HepG2 (cell line): ENCODE results near the gene CALCR. TPM values are rescaled to one million over a fixed set of nuclear protein-coding genes. Genes with fewer than 3 reads are reported as not detected.

Experiments
- ATAC-seq: fragments of 200-7000 bp; cut with Tn5 transposase; 3 replicates; pipeline ENCODE4 v1.9.1; 2020; ENCODE audit warnings: mild to moderate bottlenecking, moderate library complexity
- BruUV-seq: library from RNA; stranded (reverse); fragments of 400-500 nt; replicated peaks from 2 replicates; lab custom pipeline; 2021; lab: Mats Ljungman, UMichigan
- CTCF ChIA-PET: fragments of 300-600 bp; formaldehyde crosslinking; extraction: SDS; loops from one replicate; lab custom pipeline; 2021; ENCODE audit warnings: low total read pairs, inconsistent platforms, low intra/inter-chr PET ratio; lab: Yijun Ruan, JAX
- POLR2A ChIA-PET: fragments of 350-600 bp; sonication (Branson Sonifier 250); formaldehyde crosslinking; loops from one replicate; lab custom pipeline; 2020; ENCODE audit warnings: antibody characterized with exemption, inconsistent platforms; lab: Yijun Ruan, JAX
- DNase-seq: peaks from one replicate; pipeline ENCODE4 v3.0.0-alpha.2; 2015; ENCODE audit warnings: low spot score
- FAIRE-seq: peaks from 3 replicates; lab custom pipeline; 2011; peaks lifted over from hg19 to GRCh38; lab: Jason Lieb, UNC
- H2AFZ ChIP-seq: one replicate; pipeline ENCODE4 v1.6.1; 2011; ENCODE audit warnings: low read length, inconsistent platforms
- H3K27ac ChIP-seq: fragments of 300-600 bp; 3 replicates; pipeline ENCODE4 v1.8.0; 2011; ENCODE audit warnings: mixed run types, mild to moderate bottlenecking, mixed read lengths, low read length, inconsistent platforms; ENCODE audit not compliant: insufficient read depth; ENCODE audit errors: extremely low read length
- H3K27me3 ChIP-seq, 2 experiments: fragments of 200-600 bp in 1 of 2; 2 replicates in 1 of 2; 3 replicates in 1 of 2; pipeline versions ENCODE4 v1.6.0 to v1.8.0; 2011; ENCODE audit warnings: low read length in 2 of 2, mild to moderate bottlenecking in 2 of 2, moderate library complexity in 2 of 2, inconsistent platforms in 1 of 2; ENCODE audit not compliant: insufficient read depth in 2 of 2, control insufficient read depth in 1 of 2
- H3K36me3 ChIP-seq, 2 experiments: fragments of 200-600 bp in 1 of 2; replicated peaks in 1 of 2; 2 replicates in 1 of 2; 3 replicates in 1 of 2; pipeline versions ENCODE4 v1.5.1 to v1.8.0; 2011; ENCODE audit warnings: low read length in 2 of 2, inconsistent platforms in 1 of 2; ENCODE audit not compliant: insufficient read depth in 2 of 2, control insufficient read depth in 1 of 2
- H3K4me1 ChIP-seq: 2 replicates; pipeline ENCODE4 v1.5.1; 2012; ENCODE audit warnings: low read length, inconsistent platforms; ENCODE audit not compliant: insufficient read depth
- H3K4me2 ChIP-seq: 2 replicates; pipeline ENCODE4 v1.6.0; 2011; ENCODE audit warnings: low read depth, low read length, inconsistent platforms
- H3K4me3 ChIP-seq, 3 experiments: fragments of 200-600 bp in 1 of 3; sonication (generic), shearing (Covaris generic) in 1 of 3; replicated peaks in 1 of 3; 2 replicates each; pipeline ENCODE4 v1.5.1; 2011 to 2016; ENCODE audit warnings: low read length in 3 of 3, inconsistent platforms in 2 of 3, low read depth in 2 of 3, mild to moderate bottlenecking in 2 of 3, control low read depth in 1 of 3, mixed read lengths in 1 of 3; ENCODE audit not compliant: insufficient read depth in 1 of 3
- H3K79me2 ChIP-seq: one replicate; pipeline ENCODE4 v1.6.1; 2011; ENCODE audit warnings: low read length, inconsistent platforms; ENCODE audit not compliant: insufficient read depth
- H3K9ac ChIP-seq: 2 replicates; pipeline ENCODE4 v1.6.0; 2011; ENCODE audit warnings: mild to moderate bottlenecking, low read depth, low read length, inconsistent platforms; ENCODE audit not compliant: insufficient read depth
- H3K9me3 ChIP-seq: 2 replicates; pipeline ENCODE4 v1.5.1; 2012; ENCODE audit warnings: mild to moderate bottlenecking, low read length
- H4K20me1 ChIP-seq: 2 replicates; pipeline ENCODE4 v1.6.0; 2011; ENCODE audit warnings: inconsistent platforms, mild to moderate bottlenecking, low read length, moderate library complexity; ENCODE audit not compliant: insufficient read depth
- BORCS8-MEF2B ChIP-seq: sonication (generic); formaldehyde crosslinking; IDR thresholded peaks from 2 replicates; pipeline ENCODE4 v1.8.0; 2022; ENCODE audit warnings: mild to moderate bottlenecking, missing genetic modification reagents
- MBD4 ChIP-seq: IDR thresholded peaks from 2 replicates; pipeline ENCODE4 v1.6.1; 2012; ENCODE audit warnings: low read length, inconsistent platforms, borderline replicate concordance
- REST ChIP-seq, 2 experiments: IDR thresholded peaks; 2 replicates each; pipeline ENCODE4 v1.6.1; 2011 to 2012; ENCODE audit warnings: low read length in 2 of 2, borderline replicate concordance in 1 of 2, low read depth in 1 of 2, mild to moderate bottlenecking in 1 of 2, moderate library complexity in 1 of 2
- ZNF383 ChIP-seq: sonication (generic); formaldehyde crosslinking; IDR thresholded peaks from 2 replicates; pipeline ENCODE4 v1.4.0; 2020; ENCODE audit warnings: missing genetic modification reagents, mild to moderate bottlenecking, borderline replicate concordance
- ZNF432 ChIP-seq: sonication (generic); formaldehyde crosslinking; IDR thresholded peaks from 2 replicates; pipeline ENCODE4 v1.5.0; 2020; ENCODE audit warnings: missing genetic modification reagents, mild to moderate bottlenecking, borderline replicate concordance
- ZNF639 ChIP-seq: conservative IDR thresholded peaks from 2 replicates; pipeline ENCODE4 v1.6.1; 2018; ENCODE audit warnings: missing genetic modification reagents
- ZNF7 ChIP-seq: IDR thresholded peaks from 2 replicates; pipeline ENCODE4 v1.6.1; 2016; ENCODE audit warnings: missing biosample characterization, missing genetic modification reagents
- ZNF816 ChIP-seq: sonication (generic); formaldehyde crosslinking; IDR thresholded peaks from 2 replicates; pipeline ENCODE4 v1.8.0; 2022; ENCODE audit warnings: missing genetic modification reagents, mild to moderate bottlenecking, borderline replicate concordance
- WGBS: methylation state at CpG from one replicate; pipeline ENCODE4 v1.1.6; 2017; ENCODE audit warnings: low lambda C conversion rate; 5-methylcytosine and 5-hydroxymethylcytosine counted together
- in situ Hi-C: cut with HindIII; loops from 2 replicates; pipeline ENCODE4 v1.10.0; 2017; ENCODE audit warnings: low pct_unique_long_range_greater_than_20kb; ENCODE audit not compliant: extremely low pct_ligation_motif_present
- intact Hi-C: fragments of 100-400 bp; cut with micrococcal nuclease; formaldehyde crosslinking; loops from one replicate; pipeline ENCODE4 v1.10.0; 2022; ENCODE audit not compliant: unreplicated experiment
- polyA plus RNA-seq, 8 experiments: library from polyadenylated mRNA; depleted of rRNA in 3 of 8; stranded (reverse) in 7 of 8; unstranded in 1 of 8; fragments of >200 nt; fragmentation: Illumina TruSeq in 4 of 8; extraction: Trizol in 4 of 8; gene quantifications; 2 replicates each; pipeline versions ENCODE4 v1.2.1 to v1.2.3, GENCODE V29; 2011 to 2016; ENCODE audit warnings: low read depth in 4 of 8, missing spikeins in 1 of 8, mixed read lengths in 1 of 8; ENCODE audit not compliant: insufficient read depth in 1 of 8
- total RNA-seq, 5 experiments: library from RNA; depleted of rRNA; stranded (reverse); fragments of >200 nt; fragmentation: Illumina TruSeq; extraction: Trizol; gene quantifications; 2 replicates each; pipeline ENCODE4 v1.2.3, GENCODE V29; 2016; ENCODE audit warnings: low read depth in 1 of 5
- TF ChIP-seq, protein P1 (sequence below): sonication (generic); formaldehyde crosslinking; IDR thresholded peaks from 2 replicates; pipeline ENCODE4 v1.5.0; 2020; ENCODE audit warnings: mild to moderate bottlenecking, missing genetic modification reagents, borderline replicate concordance
- TF ChIP-seq, protein P2 (sequence below): sonication (generic); formaldehyde crosslinking; IDR thresholded peaks from 2 replicates; pipeline ENCODE4 v1.8.0; 2022; ENCODE audit warnings: missing genetic modification reagents, low read depth, mild to moderate bottlenecking, borderline replicate concordance

The CALCR gene
- total and polyA plus RNA-seq, 2 of the 13 experiments (the other 11 are each of a cell fraction or from before 2014, with no cell fraction given): not detected

DNA sequence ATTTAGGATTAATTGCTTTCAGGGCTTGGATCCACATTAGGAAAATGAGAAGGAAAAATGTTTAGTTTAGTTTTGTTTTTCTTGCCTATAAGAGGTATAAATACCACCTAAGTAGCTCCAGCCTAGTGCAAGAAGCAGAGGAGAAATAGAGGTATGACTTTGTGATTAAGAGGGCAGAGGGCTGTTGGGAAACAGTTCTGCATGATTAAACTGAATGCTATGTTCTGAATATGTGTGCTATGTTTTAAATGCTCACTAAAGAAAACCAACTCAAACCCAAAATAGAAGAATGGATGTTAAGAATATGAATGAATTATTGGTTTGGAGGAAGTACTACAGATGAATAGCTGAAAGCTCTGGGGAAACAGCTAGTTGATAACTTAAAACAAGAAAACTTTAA, 7.6 kb downstream of the CALCR start:
- POLR2A ChIA-PET: no interaction called here
- H3K79me2 ChIP-seq: no peaks in the 10 kb centered on the region
- no TSS peak for BruUV-seq

DNA sequence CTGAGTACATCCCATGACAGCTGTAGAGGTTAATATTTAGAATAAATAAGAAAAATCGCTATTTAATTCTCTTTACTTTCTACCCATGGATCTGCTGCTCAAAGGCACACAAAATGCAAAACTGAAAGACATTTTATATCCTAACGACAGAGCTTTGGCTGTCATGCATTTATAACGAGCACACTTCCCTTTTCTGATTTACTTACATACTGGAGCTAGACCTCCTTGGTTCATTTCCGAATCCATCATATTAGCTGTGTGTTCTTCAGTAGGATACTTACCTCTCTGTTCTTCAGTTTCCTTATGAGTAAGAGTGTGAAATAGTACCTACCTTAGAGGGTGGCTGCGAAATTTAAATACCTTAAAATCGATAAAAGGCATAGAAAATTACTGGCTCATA, 10.9 kb downstream of the CALCR start:
- WGBS: 8% methylated on average over 6 of the region's 6 CpGs
- no TSS peak for BruUV-seq
- Histone ChIP-seq H3K36me3 (no peaks in the 10 kb centered on the region), H3K27me3 (no peaks in the 10 kb centered on the region), H3K4me3 (no peak overlapping the region), H3K4me2 (no peak overlapping the region), H2AFZ (no peak overlapping the region), H3K9ac (no peak overlapping the region), H4K20me1 (no peaks in the 10 kb centered on the region), H3K4me1 (no peaks in the 10 kb centered on the region), H3K79me2 (no peaks in the 10 kb centered on the region), H3K9me3 (no peaks in the 10 kb centered on the region), H3K27ac (no peak overlapping the region)
- DNase-seq (no peak), ATAC-seq (no peak), FAIRE-seq (no peak)
- in situ Hi-C loops: no loop called here
- ChIA-PET CTCF (no interaction called here), POLR2A (no interaction called here)
- intact Hi-C loops: no loop called here
- TF ChIP-seq ZNF432 (CRISPR knock-in tag): no peak
- TF ChIP-seq REST (IDR thresholded peaks at IDR 0.05; ENCODE audit: borderline replicate concordance in 1 of 2, low read depth in 1 of 2, low read length in 2 of 2): no peak
- no peak for TF ChIP-seq ZNF383 (CRISPR knock-in tag)
- TF ChIP-seq, protein P1, sequence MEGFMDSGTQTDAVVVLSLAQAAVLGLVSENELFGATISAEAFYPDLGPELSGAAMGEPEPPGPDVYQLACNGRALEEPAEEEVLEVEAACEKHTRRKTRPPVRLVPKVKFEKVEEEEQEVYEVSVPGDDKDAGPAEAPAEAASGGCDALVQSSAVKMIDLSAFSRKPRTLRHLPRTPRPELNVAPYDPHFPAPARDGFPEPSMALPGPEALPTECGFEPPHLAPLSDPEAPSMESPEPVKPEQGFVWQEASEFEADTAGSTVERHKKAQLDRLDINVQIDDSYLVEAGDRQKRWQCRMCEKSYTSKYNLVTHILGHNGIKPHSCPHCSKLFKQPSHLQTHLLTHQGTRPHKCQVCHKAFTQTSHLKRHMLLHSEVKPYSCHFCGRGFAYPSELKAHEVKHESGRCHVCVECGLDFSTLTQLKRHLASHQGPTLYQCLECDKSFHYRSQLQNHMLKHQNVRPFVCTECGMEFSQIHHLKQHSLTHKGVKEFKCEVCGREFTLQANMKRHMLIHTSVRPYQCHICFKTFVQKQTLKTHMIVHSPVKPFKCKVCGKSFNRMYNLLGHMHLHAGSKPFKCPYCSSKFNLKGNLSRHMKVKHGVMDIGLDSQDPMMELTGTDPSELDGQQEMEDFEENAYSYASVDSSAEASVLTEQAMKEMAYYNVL: no peak

More for the DNA sequence above, 7.6 kb downstream of the CALCR start:
- CTCF ChIA-PET: no interaction called here
- ATAC-seq (no peak), FAIRE-seq (no peak), DNase-seq (no peak)
- no peak for TF ChIP-seq ZNF816
- TF ChIP-seq ZNF639 (CRISPR knock-in tag): no peak
- TF ChIP-seq BORCS8-MEF2B (CRISPR knock-in tag): no peak
- no peak for TF ChIP-seq MBD4
- TF ChIP-seq, protein P2, sequence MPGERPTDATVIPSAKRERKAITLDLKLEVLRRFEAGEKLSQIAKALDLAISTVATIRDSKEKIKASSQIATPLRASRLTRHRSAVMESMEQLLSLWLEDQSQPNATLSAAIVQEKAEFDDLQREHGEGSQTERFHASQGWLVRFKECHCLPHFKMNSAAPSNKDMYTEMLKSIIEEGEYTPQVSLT: no peak
- no peak for TF ChIP-seq ZNF7 (CRISPR knock-in tag)
- intact Hi-C loops: no loop called here
- Histone ChIP-seq H4K20me1 (no peaks in the 10 kb centered on the region), H3K9ac (no peak overlapping the region), H3K4me3 (no peak overlapping the region), H3K27ac (no peak overlapping the region), H3K36me3 (no peaks in the 10 kb centered on the region), H3K27me3 (no peaks in the 10 kb centered on the region), H2AFZ (no peak overlapping the region), H3K4me2 (no peak overlapping the region), H3K4me1 (no peaks in the 10 kb centered on the region), H3K9me3 (no peaks in the 10 kb centered on the region)
- in situ Hi-C loops: no loop called here
